Osteocyte (in vitro differentiated cells): ENCODE measurements around the gene ACOT7. TPM values are rescaled to one million over a fixed set of nuclear protein-coding genes. Genes with fewer than 3 reads are reported as not detected.

ENCODE experiments used
- DNase-seq: peaks from one replicate; pipeline ENCODE4 v3.0.0; 2021; ENCODE audit warnings: mixed read lengths; ENCODE audit not compliant: unreplicated experiment; ENCODE audit errors: extremely low spot score
- H3K27ac Mint-ChIP-seq: one replicate; pipeline ENCODE4 v1.8.0; 2021; ENCODE audit warnings: mild to moderate bottlenecking, mixed read lengths; ENCODE audit not compliant: unreplicated experiment
- H3K27me3 Mint-ChIP-seq: one replicate; pipeline ENCODE4 v1.8.0; 2021; ENCODE audit warnings: mixed read lengths; ENCODE audit not compliant: unreplicated experiment
- H3K36me3 Mint-ChIP-seq: one replicate; pipeline ENCODE4 v1.8.0; 2021; ENCODE audit warnings: mixed read lengths; ENCODE audit not compliant: unreplicated experiment
- H3K4me1 Mint-ChIP-seq: one replicate; pipeline ENCODE4 v1.8.0; 2021; ENCODE audit warnings: mixed read lengths; ENCODE audit not compliant: unreplicated experiment
- H3K4me3 Mint-ChIP-seq: one replicate; pipeline ENCODE4 v1.8.0; 2021; ENCODE audit warnings: mild to moderate bottlenecking, moderate library complexity, mixed read lengths; ENCODE audit not compliant: unreplicated experiment
- H3K9me3 Mint-ChIP-seq: one replicate; pipeline ENCODE4 v1.8.0; 2021; ENCODE audit warnings: mixed read lengths; ENCODE audit not compliant: unreplicated experiment
- total RNA-seq: library from RNA; stranded (reverse); gene quantifications from 2 replicates; pipeline ENCODE4 v1.2.1, GENCODE V29; 2021
- TF ChIP-seq, protein P1 (sequence below): fragments of 200-600 bp; sonication (generic); IDR thresholded peaks from 2 replicates; pipeline ENCODE4 v1.5.0; 2021; ENCODE audit warnings: antibody characterized with exemption, mild to moderate bottlenecking, moderate library complexity

Gene ACOT7
- total RNA-seq, 1 donor from 2014 or later = 21.8 TPM

DNA sequence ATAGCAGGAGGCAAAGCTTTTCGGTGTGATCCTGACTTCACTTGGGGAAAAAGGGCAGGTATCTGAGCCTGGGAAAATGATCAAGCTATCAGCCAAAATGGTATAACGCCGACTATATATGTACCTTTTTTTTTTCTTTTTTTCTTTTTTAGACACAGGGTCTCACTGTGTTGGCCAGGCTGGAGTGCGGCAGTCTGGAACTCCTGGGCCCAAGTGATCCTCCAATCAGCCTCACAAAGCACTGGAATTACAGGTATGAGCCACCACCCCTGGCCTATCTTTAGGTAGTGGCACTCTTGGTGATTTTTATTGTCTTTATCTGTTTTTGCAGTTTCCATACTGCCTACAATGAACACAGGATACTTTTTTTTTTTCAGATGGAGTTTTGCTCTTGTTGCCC is 156.5 kb downstream of the ACOT7 start:
- no peak for DNase-seq
- TF ChIP-seq, protein P1, sequence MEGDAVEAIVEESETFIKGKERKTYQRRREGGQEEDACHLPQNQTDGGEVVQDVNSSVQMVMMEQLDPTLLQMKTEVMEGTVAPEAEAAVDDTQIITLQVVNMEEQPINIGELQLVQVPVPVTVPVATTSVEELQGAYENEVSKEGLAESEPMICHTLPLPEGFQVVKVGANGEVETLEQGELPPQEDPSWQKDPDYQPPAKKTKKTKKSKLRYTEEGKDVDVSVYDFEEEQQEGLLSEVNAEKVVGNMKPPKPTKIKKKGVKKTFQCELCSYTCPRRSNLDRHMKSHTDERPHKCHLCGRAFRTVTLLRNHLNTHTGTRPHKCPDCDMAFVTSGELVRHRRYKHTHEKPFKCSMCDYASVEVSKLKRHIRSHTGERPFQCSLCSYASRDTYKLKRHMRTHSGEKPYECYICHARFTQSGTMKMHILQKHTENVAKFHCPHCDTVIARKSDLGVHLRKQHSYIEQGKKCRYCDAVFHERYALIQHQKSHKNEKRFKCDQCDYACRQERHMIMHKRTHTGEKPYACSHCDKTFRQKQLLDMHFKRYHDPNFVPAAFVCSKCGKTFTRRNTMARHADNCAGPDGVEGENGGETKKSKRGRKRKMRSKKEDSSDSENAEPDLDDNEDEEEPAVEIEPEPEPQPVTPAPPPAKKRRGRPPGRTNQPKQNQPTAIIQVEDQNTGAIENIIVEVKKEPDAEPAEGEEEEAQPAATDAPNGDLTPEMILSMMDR = no peak
- H3K27ac Mint-ChIP-seq = no peak overlapping the region
- H3K4me3 Mint-ChIP-seq = no peak overlapping the region
- peaks cover 19% of the 10 kb centered on the region for H3K4me1 Mint-ChIP-seq
- H3K27me3 Mint-ChIP-seq = peaks cover 26% of the 10 kb centered on the region
- peaks cover 8% of the 10 kb centered on the region for H3K36me3 Mint-ChIP-seq
- no peaks in the 10 kb centered on the region for H3K9me3 Mint-ChIP-seq

DNA sequence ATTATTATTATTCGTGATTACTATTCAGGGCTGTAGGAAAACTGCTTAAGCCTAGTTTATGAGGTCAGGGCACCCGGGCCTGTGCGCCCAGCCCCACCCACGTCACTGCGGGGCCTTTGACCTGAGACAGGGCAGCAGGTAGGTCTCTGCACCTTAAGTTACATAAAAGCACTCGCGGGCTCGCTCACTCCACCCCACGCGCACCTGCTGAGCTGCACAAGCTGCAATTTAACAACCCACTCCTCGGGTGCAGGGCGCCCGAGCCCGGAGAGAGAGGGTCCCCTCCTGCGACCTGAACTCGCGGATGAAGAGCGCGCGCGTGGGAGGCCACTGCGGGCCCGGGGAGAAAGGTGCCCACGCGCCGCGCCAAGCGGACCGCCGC is 158.3 kb downstream of the ACOT7 start:
- Mint-ChIP-seq H3K9me3 (no peaks in the 10 kb centered on the region), H3K4me3 (peak overlapping the region; percentile 83), H3K27me3 (peaks cover 14% of the 10 kb centered on the region), H3K36me3 (peaks cover 11% of the 10 kb centered on the region), H3K27ac (peak overlapping the region; percentile 41), H3K4me1 (peaks cover 13% of the 10 kb centered on the region)
- TF ChIP-seq, protein P1 = no peak
- no peak for DNase-seq

DNA sequence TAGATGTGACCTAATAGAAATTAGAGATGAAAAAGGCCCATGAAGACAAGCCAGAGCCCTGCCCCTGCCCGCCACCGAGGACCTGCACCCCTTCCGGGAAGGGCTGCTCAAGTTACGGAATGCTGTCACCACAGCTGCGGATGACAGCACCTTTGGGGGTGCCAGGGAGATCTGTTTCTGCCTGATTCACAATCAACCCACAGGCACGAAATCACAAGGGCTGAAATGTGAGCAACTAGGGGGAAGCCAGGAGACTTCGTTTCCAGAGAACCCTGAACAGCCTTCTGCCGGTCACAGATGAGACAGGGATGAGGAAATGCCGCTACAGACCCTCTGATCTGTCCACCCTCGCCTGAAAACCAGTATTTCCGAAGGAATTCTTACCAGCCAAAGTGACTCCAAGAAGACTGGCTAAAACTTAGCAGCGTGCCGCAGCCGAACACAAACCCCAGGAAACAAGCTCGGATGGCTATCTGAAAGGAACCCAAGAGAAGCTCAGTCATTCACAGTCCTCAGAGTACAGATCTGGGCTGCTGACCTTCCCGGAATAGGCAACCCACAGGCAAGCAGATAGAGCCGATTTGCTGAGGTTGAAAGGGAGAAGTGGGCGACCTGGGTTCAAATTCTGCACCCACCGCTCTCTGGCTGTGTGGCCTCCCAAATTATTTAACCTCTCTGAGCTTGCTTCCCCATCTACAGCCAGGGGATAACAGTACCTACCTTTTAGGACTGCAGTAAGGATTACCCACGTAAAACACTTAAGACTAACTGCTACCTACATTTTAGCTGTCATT is 158.9 kb downstream of the ACOT7 start:
- H3K4me1 Mint-ChIP-seq = peaks cover 13% of the 10 kb centered on the region
- peaks cover 11% of the 10 kb centered on the region for H3K36me3 Mint-ChIP-seq
- peaks cover 9% of the 10 kb centered on the region for H3K27me3 Mint-ChIP-seq
- no peak for DNase-seq
- H3K4me3 Mint-ChIP-seq = peak overlapping the region; percentile 83
- H3K9me3 Mint-ChIP-seq = no peaks in the 10 kb centered on the region
- TF ChIP-seq, protein P1 = no peak
- peak overlapping the region; percentile 86 for H3K27ac Mint-ChIP-seq

DNA sequence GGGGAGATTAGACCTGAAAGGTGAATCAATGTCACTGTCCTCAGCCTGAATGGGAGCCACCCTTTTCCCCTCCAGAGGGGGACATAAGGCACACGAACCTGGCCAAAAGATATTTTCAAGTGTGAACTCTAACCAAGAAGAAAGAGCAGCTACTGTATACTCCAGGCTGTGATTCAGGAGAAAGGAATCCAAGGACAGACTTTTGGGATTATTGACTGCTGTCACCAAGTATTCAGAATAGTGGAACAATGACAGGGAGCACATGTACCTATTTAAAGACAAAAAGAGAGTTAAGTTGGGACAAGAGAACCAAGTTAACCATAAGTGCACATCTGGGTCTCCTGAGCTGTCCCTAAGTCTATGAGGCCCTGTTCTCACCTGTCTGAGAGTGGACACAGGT is 160.2 kb downstream of the ACOT7 start:
- no peak overlapping the region for H3K27ac Mint-ChIP-seq
- no peaks in the 10 kb centered on the region for H3K27me3 Mint-ChIP-seq
- TF ChIP-seq, protein P1 = no peak
- no peaks in the 10 kb centered on the region for H3K9me3 Mint-ChIP-seq
- H3K36me3 Mint-ChIP-seq = peaks cover 11% of the 10 kb centered on the region
- DNase-seq = no peak
- no peak overlapping the region for H3K4me3 Mint-ChIP-seq
- H3K4me1 Mint-ChIP-seq = peaks cover 13% of the 10 kb centered on the region

DNA sequence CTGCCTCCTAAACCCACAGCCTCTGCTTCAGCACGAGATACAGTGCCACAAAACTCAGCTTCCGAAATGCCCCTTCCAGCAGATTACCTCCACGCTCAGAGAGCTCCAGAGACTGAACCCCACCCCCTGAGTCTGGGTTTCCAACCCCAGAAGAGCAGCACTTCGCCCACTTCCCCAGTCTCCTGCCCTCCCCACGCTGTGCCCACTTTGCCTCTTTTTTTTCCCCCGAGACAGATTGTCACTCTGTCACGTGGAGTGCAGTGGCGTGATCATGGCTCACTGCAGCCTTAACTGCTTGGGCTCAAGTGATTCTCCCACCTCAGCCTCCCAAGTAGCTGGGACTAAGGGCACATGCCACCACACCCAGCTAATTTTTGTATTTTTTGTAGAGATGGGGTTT is 167.9 kb downstream of the ACOT7 start:
- TF ChIP-seq, protein P1 = no peak
- no peak overlapping the region for H3K4me3 Mint-ChIP-seq
- peaks cover 24% of the 10 kb centered on the region for H3K36me3 Mint-ChIP-seq
- no peaks in the 10 kb centered on the region for H3K9me3 Mint-ChIP-seq
- no peak for DNase-seq
- no peaks in the 10 kb centered on the region for H3K27me3 Mint-ChIP-seq
- H3K4me1 Mint-ChIP-seq = no peaks in the 10 kb centered on the region
- H3K27ac Mint-ChIP-seq = no peak overlapping the region
